Endothelial cell of umbilical vein (primary cell): ENCODE results near the gene EPX. TPM values are rescaled to one million over a fixed set of nuclear protein-coding genes. Genes with fewer than 3 reads are reported as not detected.

Source experiments
- BruUV-seq: library from RNA; stranded (reverse); fragments of 400-500 nt; replicated peaks from 2 replicates; lab custom pipeline; 2021; lab: Mats Ljungman, UMichigan
- CTCF ChIA-PET: fragments of 300-600, 350-600 bp; sonication (Branson Sonifier 250); formaldehyde crosslinking; loops from one replicate; lab custom pipeline; 2021; ENCODE audit warnings: antibody characterized with exemption, inconsistent platforms; lab: Charles Lee
- POLR2A ChIA-PET: fragments of 300-600, 350-600 bp; sonication (Branson Sonifier 250); formaldehyde crosslinking; loops from one replicate; lab custom pipeline; 2021; ENCODE audit warnings: antibody characterized with exemption, inconsistent platforms; lab: Charles Lee
- DNase-seq: peaks from one replicate; pipeline ENCODE4 v3.0.0-alpha.2; 2011; ENCODE audit warnings: low read depth, low spot score
- FAIRE-seq: peaks from 2 replicates; lab custom pipeline; 2011; peaks lifted over from hg19 to GRCh38; lab: Jason Lieb, UNC
- H2AFZ ChIP-seq: 2 replicates; pipeline ENCODE4 v1.6.0; 2012; ENCODE audit warnings: low read depth, low read length, control low read depth, inconsistent platforms
- H3K27ac ChIP-seq: 2 replicates; pipeline ENCODE4 v1.5.1; 2011; ENCODE audit warnings: low read depth, mild to moderate bottlenecking, control low read depth, low read length, moderate library complexity; ENCODE audit not compliant: insufficient read depth
- H3K27me3 ChIP-seq, 2 experiments: 2 replicates each; pipeline versions ENCODE4 v1.6.0 to v1.6.1; 2011; ENCODE audit warnings: low read length in 2 of 2, mixed read lengths in 1 of 2; ENCODE audit not compliant: control insufficient read depth in 2 of 2, insufficient read depth in 2 of 2
- H3K36me3 ChIP-seq, 2 experiments: 2 replicates in 1 of 2; 3 replicates in 1 of 2; pipeline ENCODE4 v1.5.1; 2011; ENCODE audit warnings: low read length in 2 of 2, mild to moderate bottlenecking in 1 of 2, moderate library complexity in 1 of 2; ENCODE audit not compliant: control insufficient read depth in 2 of 2, insufficient read depth in 2 of 2; ENCODE audit errors: extremely low read depth in 1 of 2
- H3K4me1 ChIP-seq: 3 replicates; pipeline ENCODE4 v1.5.1; 2011; ENCODE audit warnings: mild to moderate bottlenecking, low read length; ENCODE audit not compliant: control insufficient read depth, insufficient read depth; ENCODE audit errors: extremely low read depth
- H3K4me2 ChIP-seq: 2 replicates; pipeline ENCODE4 v1.6.1; 2011; ENCODE audit warnings: low read length, control low read depth, mixed read lengths; ENCODE audit not compliant: insufficient read depth
- H3K4me3 ChIP-seq, 3 experiments: fragments of 200-600 bp in 1 of 3; sonication (generic), shearing (Covaris generic) in 1 of 3; replicated peaks in 1 of 3; 2 replicates each; pipeline ENCODE4 v1.5.1; 2011 to 2016; ENCODE audit warnings: control low read depth in 3 of 3, low read length in 3 of 3, mild to moderate bottlenecking in 2 of 3, inconsistent platforms in 1 of 3, low read depth in 1 of 3, moderate library complexity in 1 of 3; ENCODE audit not compliant: insufficient read depth in 1 of 3
- H3K79me2 ChIP-seq: 2 replicates; pipeline ENCODE4 v1.6.0; 2012; ENCODE audit warnings: low read length, inconsistent platforms; ENCODE audit not compliant: control insufficient read depth, insufficient read depth
- H3K9ac ChIP-seq: replicated peaks from 2 replicates; pipeline ENCODE3; 2011; ENCODE audit warnings: low read length, control low read depth; ENCODE audit not compliant: insufficient read depth; ENCODE audit errors: extremely low read depth
- H3K9me1 ChIP-seq: replicated peaks from 3 replicates; pipeline ENCODE4 v1.6.0; 2011; ENCODE audit warnings: mild to moderate bottlenecking, low read length; ENCODE audit not compliant: control insufficient read depth, insufficient read depth; ENCODE audit errors: extremely low read depth
- H3K9me3 ChIP-seq: replicated peaks from 2 replicates; pipeline ENCODE4 v1.5.1; 2012; ENCODE audit warnings: low read length, inconsistent platforms; ENCODE audit not compliant: control insufficient read depth, insufficient read depth
- H4K20me1 ChIP-seq: replicated peaks from 2 replicates; pipeline ENCODE3; 2011; ENCODE audit warnings: mild to moderate bottlenecking, low read length; ENCODE audit not compliant: control insufficient read depth, insufficient read depth; ENCODE audit errors: extremely low read depth
- EZH2 ChIP-seq: IDR thresholded peaks from 2 replicates; pipeline ENCODE4 v1.6.1; 2012; ENCODE audit warnings: borderline replicate concordance, low read depth, mild to moderate bottlenecking, moderate library complexity, low read length, inconsistent platforms; ENCODE audit not compliant: severe bottlenecking
- MYC ChIP-seq: IDR thresholded peaks from one replicate; pipeline ENCODE4 v1.6.1; 2011; ENCODE audit warnings: mild to moderate bottlenecking, low read depth, low read length
- POLR2A ChIP-seq: IDR thresholded peaks from 2 replicates; pipeline ENCODE4 v1.6.1; 2012; ENCODE audit warnings: low read depth, mild to moderate bottlenecking, control low read depth, low read length
- POLR2AphosphoS5 ChIP-seq: IDR thresholded peaks from 2 replicates; pipeline ENCODE4 v1.6.1; 2012; ENCODE audit warnings: low read depth, mild to moderate bottlenecking, control low read depth, low read length, moderate library complexity; ENCODE audit not compliant: insufficient read depth
- dilution Hi-C: fragments of 300-500 bp; cut with MboI; formaldehyde crosslinking; loops from one replicate; pipeline ENCODE4 v1.15.0; 2019; ENCODE audit warnings: low sequenced_read_pairs; ENCODE audit not compliant: extremely low pct_ligation_motif_present
- intact Hi-C: fragments of 100-400 bp; cut with micrococcal nuclease; formaldehyde crosslinking; loops from one replicate; pipeline ENCODE4 v1.10.0; 2022
- polyA plus RNA-seq, 4 experiments: library from polyadenylated mRNA; depleted of rRNA in 3 of 4; stranded (reverse) in 3 of 4; unstranded in 1 of 4; fragments of >200 nt; gene quantifications; 2 replicates each; pipeline versions ENCODE4 v1.2.1 to v1.2.3, GENCODE V29; 2011 to 2012; ENCODE audit warnings: missing spikeins in 1 of 4
- total RNA-seq: library from RNA; stranded (reverse); gene quantifications from 2 replicates; pipeline ENCODE4 v1.2.3, GENCODE V29; 2021
- TF ChIP-seq, protein P1 (sequence below): IDR thresholded peaks from 2 replicates; pipeline ENCODE4 v1.6.1; 2011; ENCODE audit not compliant: insufficient read depth, insufficient read length
- TF ChIP-seq, protein P2 (sequence below), 2 donors: IDR thresholded peaks; 1 replicate in 1 of 2; 2 replicates in 1 of 2; pipeline ENCODE4 v1.5.1; 2011; ENCODE audit warnings: low read length in 2 of 2, mild to moderate bottlenecking in 2 of 2, moderate library complexity in 2 of 2, control low read depth in 1 of 2, inconsistent platforms in 1 of 2, low read depth in 1 of 2; ENCODE audit not compliant: insufficient read depth in 1 of 2; ENCODE audit errors: extremely low read depth in 1 of 2

Gene EPX
- total and polyA plus RNA-seq, 2 donors (not counting 3 experiments of a cell fraction or from before 2014, with no cell fraction given): not detected

DNA sequence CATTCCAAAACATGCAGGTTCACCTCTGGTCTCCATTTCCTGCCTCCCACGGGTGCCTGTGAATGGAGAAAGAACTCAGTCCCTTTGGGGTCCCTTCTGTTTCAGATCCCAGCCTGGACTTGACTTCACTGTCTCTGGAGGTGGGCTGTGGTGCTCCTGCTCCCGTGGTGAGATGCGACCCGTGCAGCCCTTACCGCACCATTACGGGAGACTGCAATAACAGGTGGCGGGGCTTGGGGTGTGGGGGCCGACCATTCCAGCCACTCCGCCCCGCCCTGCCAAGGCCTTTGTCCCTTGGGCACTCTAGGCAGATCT, 56.4 kb downstream of the EPX start:
- H3K27me3 ChIP-seq: peaks cover 24 to 27% of the 10 kb centered on the region in 2 experiments
- no peaks in the 10 kb centered on the region for H3K4me1 ChIP-seq
- ChIA-PET POLR2A (no interaction called here), CTCF (interaction anchor here (0.7 to 2.0 kb wide), 19 partner anchors 10 to 756 kb away, joined by 3 to 30 read pairs (median 8); partner anchors contain the start of genes LPO, MKS1, RNF43 and SUPT4H1)
- TF ChIP-seq POLR2AphosphoS5 (no peak), MYC (no peak), EZH2 (no peak), POLR2A (no peak)
- TF ChIP-seq, protein P1, sequence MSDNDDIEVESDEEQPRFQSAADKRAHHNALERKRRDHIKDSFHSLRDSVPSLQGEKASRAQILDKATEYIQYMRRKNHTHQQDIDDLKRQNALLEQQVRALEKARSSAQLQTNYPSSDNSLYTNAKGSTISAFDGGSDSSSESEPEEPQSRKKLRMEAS: no peak
- TF ChIP-seq, protein P2, sequence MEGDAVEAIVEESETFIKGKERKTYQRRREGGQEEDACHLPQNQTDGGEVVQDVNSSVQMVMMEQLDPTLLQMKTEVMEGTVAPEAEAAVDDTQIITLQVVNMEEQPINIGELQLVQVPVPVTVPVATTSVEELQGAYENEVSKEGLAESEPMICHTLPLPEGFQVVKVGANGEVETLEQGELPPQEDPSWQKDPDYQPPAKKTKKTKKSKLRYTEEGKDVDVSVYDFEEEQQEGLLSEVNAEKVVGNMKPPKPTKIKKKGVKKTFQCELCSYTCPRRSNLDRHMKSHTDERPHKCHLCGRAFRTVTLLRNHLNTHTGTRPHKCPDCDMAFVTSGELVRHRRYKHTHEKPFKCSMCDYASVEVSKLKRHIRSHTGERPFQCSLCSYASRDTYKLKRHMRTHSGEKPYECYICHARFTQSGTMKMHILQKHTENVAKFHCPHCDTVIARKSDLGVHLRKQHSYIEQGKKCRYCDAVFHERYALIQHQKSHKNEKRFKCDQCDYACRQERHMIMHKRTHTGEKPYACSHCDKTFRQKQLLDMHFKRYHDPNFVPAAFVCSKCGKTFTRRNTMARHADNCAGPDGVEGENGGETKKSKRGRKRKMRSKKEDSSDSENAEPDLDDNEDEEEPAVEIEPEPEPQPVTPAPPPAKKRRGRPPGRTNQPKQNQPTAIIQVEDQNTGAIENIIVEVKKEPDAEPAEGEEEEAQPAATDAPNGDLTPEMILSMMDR (IDR thresholded peaks at IDR 0.05; ENCODE audit: extremely low read depth in 1 of 2, insufficient read depth in 1 of 2, low read depth in 1 of 2, low read length in 2 of 2): no peak
- no peaks in the 10 kb centered on the region for H3K79me2 ChIP-seq
- intact Hi-C loops (loop anchor here (1.0 to 5.0 kb wide), 2 partner anchors 30 to 47 kb away; partner anchors contain the start of gene MKS1), dilution Hi-C loops (no loop called here)
- no peak overlapping the region for H3K4me2 ChIP-seq
- H3K4me3 ChIP-seq: no peak overlapping the region
- H4K20me1 ChIP-seq: no peaks in the 10 kb centered on the region
- peak overlapping the region; percentile 93 for H2AFZ ChIP-seq
- no peak overlapping the region for H3K9ac ChIP-seq
- no peaks in the 10 kb centered on the region for H3K9me1 ChIP-seq
- DNase-seq: no peak
- H3K36me3 ChIP-seq: no peaks in the 10 kb centered on the region
- H3K9me3 ChIP-seq: no peaks in the 10 kb centered on the region
- no peak overlapping the region for H3K27ac ChIP-seq
- BruUV-seq: no TSS peak
- no peak for FAIRE-seq
